GM12878 (cell line): ENCODE data around the gene SLC6A7. TPM values are rescaled to one million over a fixed set of nuclear protein-coding genes. Genes with fewer than 3 reads are reported as not detected.

Experiments used
- ATAC-seq: fragments of 200-7000 bp; cut with Tn5 transposase; 3 replicates; pipeline ENCODE4 v1.9.1; 2020; ENCODE audit warnings: mild to moderate bottlenecking, moderate library complexity
- BruUV-seq: library from RNA; stranded (reverse); fragments of 400-500 nt; replicated peaks from 2 replicates; lab custom pipeline; 2021; lab: Mats Ljungman, UMichigan
- CTCF ChIA-PET: fragments of 300-600 bp; sonication (Branson Sonifier 250); formaldehyde crosslinking; extraction: SDS; loops from one replicate; lab custom pipeline; 2021; ENCODE audit warnings: inconsistent platforms; lab: Yijun Ruan, JAX
- POLR2A ChIA-PET: fragments of 350-600 bp; formaldehyde crosslinking; extraction: SDS; loops from one replicate; lab custom pipeline; 2021; ENCODE audit warnings: inconsistent platforms; lab: Charles Lee
- RAD21 ChIA-PET: fragments of 300-600 bp; sonication (Branson Sonifier 250); formaldehyde crosslinking; loops from one replicate; lab custom pipeline; 2023; ENCODE audit warnings: antibody characterized with exemption; ENCODE audit not compliant: unreplicated experiment; lab: Charles Lee
- SMC1A ChIA-PET: fragments of 300-600 bp; sonication (Branson Sonifier 250); formaldehyde crosslinking; loops from one replicate; lab custom pipeline; 2023; ENCODE audit not compliant: unreplicated experiment, uncharacterized antibody; lab: Charles Lee
- DNase-seq: peaks from one replicate; pipeline ENCODE4 v3.0.0-alpha.2; 2011; ENCODE audit warnings: low read depth, low spot score
- FAIRE-seq: peaks from 3 replicates; lab custom pipeline; 2011; peaks lifted over from hg19 to GRCh38; lab: Jason Lieb, UNC
- H2AFZ ChIP-seq: 2 replicates; pipeline ENCODE4 v1.6.0; 2011; ENCODE audit warnings: low read depth, low read length, control low read depth; ENCODE audit not compliant: control insufficient read depth
- H3K27ac ChIP-seq: 2 replicates; pipeline ENCODE4 v1.5.1; 2011; ENCODE audit warnings: control low read depth; ENCODE audit not compliant: control insufficient read depth, insufficient read depth
- H3K27me3 ChIP-seq, 2 experiments: replicated peaks in 1 of 2; 2 replicates each; pipeline versions ENCODE4 v1.6.0 to v1.6.1; 2011; ENCODE audit warnings: low read length in 1 of 2; ENCODE audit not compliant: control insufficient read depth in 2 of 2, insufficient read depth in 2 of 2
- H3K36me3 ChIP-seq, 2 experiments: 2 replicates each; pipeline ENCODE4 v1.5.1; 2011; ENCODE audit warnings: low read length in 1 of 2; ENCODE audit not compliant: control insufficient read depth in 2 of 2, insufficient read depth in 2 of 2
- H3K4me1 ChIP-seq: 2 replicates; pipeline ENCODE4 v1.6.1; 2011; ENCODE audit warnings: mild to moderate bottlenecking, low read length, moderate library complexity, mixed read lengths; ENCODE audit not compliant: control insufficient read depth, insufficient read depth
- H3K4me2 ChIP-seq: 2 replicates; pipeline ENCODE4 v1.6.0; 2011; ENCODE audit warnings: control low read depth; ENCODE audit not compliant: control insufficient read depth, insufficient read depth
- H3K4me3 ChIP-seq: fragments of 200-600 bp; sonication (generic); 2 replicates; pipeline ENCODE4 v1.5.1; 2016
- H3K79me2 ChIP-seq: 2 replicates; pipeline ENCODE4 v1.6.0; 2011; ENCODE audit warnings: low read length; ENCODE audit not compliant: control insufficient read depth, insufficient read depth
- H3K9ac ChIP-seq: 2 replicates; pipeline ENCODE4 v1.8.0; 2011; ENCODE audit warnings: low read length, control low read depth, mixed read lengths; ENCODE audit not compliant: control insufficient read depth, insufficient read depth
- H3K9me3 ChIP-seq: replicated peaks from 3 replicates; pipeline ENCODE4 v1.5.1; 2011; ENCODE audit warnings: mild to moderate bottlenecking, low read length; ENCODE audit not compliant: control insufficient read depth, insufficient read depth
- H4K20me1 ChIP-seq: 2 replicates; pipeline ENCODE4 v1.6.0; 2011; ENCODE audit not compliant: control insufficient read depth, insufficient read depth
- ATF3 ChIP-seq: IDR thresholded peaks from 2 replicates; pipeline ENCODE4 v1.6.1; 2011; ENCODE audit warnings: low read depth, mild to moderate bottlenecking, low read length, moderate library complexity, borderline replicate concordance; ENCODE audit errors: extremely low read depth
- BACH1 ChIP-seq: fragments of 450-650 bp; IDR thresholded peaks from 2 replicates; pipeline ENCODE4 v1.6.1; 2017; ENCODE audit warnings: mild to moderate bottlenecking, borderline replicate concordance
- BMI1 ChIP-seq: fragments of 450-650 bp; IDR thresholded peaks from 2 replicates; pipeline ENCODE4 v1.6.1; 2016; ENCODE audit warnings: mild to moderate bottlenecking, moderate library complexity, borderline replicate concordance
- BRCA1 ChIP-seq: IDR thresholded peaks from 2 replicates; pipeline ENCODE4 v1.6.1; 2011; ENCODE audit warnings: low read depth, low read length, improper control_type of control experiment
- CREB1 ChIP-seq: IDR thresholded peaks from 2 replicates; pipeline ENCODE4 v1.6.1; 2012; ENCODE audit warnings: low read depth, mild to moderate bottlenecking, inconsistent platforms
- ETV6 ChIP-seq, 2 experiments: fragments of 450-650 bp in 1 of 2; IDR thresholded peaks in 1 of 2; conservative IDR thresholded peaks in 1 of 2; 2 replicates each; pipeline ENCODE4 v1.6.1; 2014; ENCODE audit warnings: antibody characterized with exemption in 1 of 2, borderline replicate concordance in 1 of 2, low read depth in 1 of 2, mild to moderate bottlenecking in 1 of 2, moderate library complexity in 1 of 2
- MYB ChIP-seq: fragments of 150-350 bp; IDR thresholded peaks from 2 replicates; pipeline ENCODE4 v1.6.1; 2014; ENCODE audit warnings: mild to moderate bottlenecking, low read depth, low read length, borderline replicate concordance
- POLR2A ChIP-seq: IDR thresholded peaks from 2 replicates; pipeline ENCODE4 v1.6.1; 2011; ENCODE audit warnings: low read depth, mild to moderate bottlenecking, low read length
- POU2F2 ChIP-seq: IDR thresholded peaks from 3 replicates; pipeline ENCODE4 v1.6.1; 2011; ENCODE audit warnings: low read depth, mild to moderate bottlenecking, low read length, borderline replicate concordance
- RB1 ChIP-seq: fragments of 450-650 bp; formaldehyde crosslinking; IDR thresholded peaks from 2 replicates; pipeline ENCODE4 v1.6.1; 2017; ENCODE audit warnings: mild to moderate bottlenecking, borderline replicate concordance
- RELA ChIP-seq: fragments of 450-650 bp; IDR thresholded peaks from 2 replicates; pipeline ENCODE4 v1.8.0; 2014; ENCODE audit warnings: borderline replicate concordance; ENCODE audit not compliant: partially characterized antibody
- REST ChIP-seq: IDR thresholded peaks from 2 replicates; pipeline ENCODE4 v1.6.1; 2012; ENCODE audit warnings: mild to moderate bottlenecking, low read depth, low read length
- RUNX3 ChIP-seq: IDR thresholded peaks from 2 replicates; pipeline ENCODE4 v1.6.1; 2012; ENCODE audit warnings: low read length, inconsistent platforms
- TBL1XR1 ChIP-seq: IDR thresholded peaks from 2 replicates; pipeline ENCODE4 v1.6.1; 2012; ENCODE audit warnings: low read depth, low read length, improper control_type of control experiment
- ZBED1 ChIP-seq: IDR thresholded peaks from 2 replicates; pipeline ENCODE4 v1.6.1; 2016; ENCODE audit warnings: borderline replicate concordance
- ZBTB11 ChIP-seq: fragments of 450-650 bp; formaldehyde crosslinking; IDR thresholded peaks from 2 replicates; pipeline ENCODE4 v1.5.0; 2022; ENCODE audit warnings: mild to moderate bottlenecking, missing genetic modification characterization
- ZZZ3 ChIP-seq: IDR thresholded peaks from 2 replicates; pipeline ENCODE4 v1.6.1; 2011; ENCODE audit warnings: low read depth; ENCODE audit not compliant: control insufficient read depth, insufficient read length
- whole genome bisulfite sequencing: methylation state at CpG from one replicate; pipeline ENCODE4 v1.1.6; 2016; ENCODE audit warnings: low lambda C conversion rate; ENCODE audit not compliant: insufficient replicate concordance, insufficient coverage; ENCODE audit errors: missing lambda C conversion rate; 5-methylcytosine and 5-hydroxymethylcytosine counted together
- in situ Hi-C: fragments of 300-500 bp; cut with MboI; formaldehyde crosslinking; loops from 9 replicates; pipeline ENCODE4 v1.14.3; 2018; ENCODE audit warnings: mixed read lengths
- intact Hi-C: fragments of 100-400 bp; cut with micrococcal nuclease; formaldehyde crosslinking; loops from one replicate; pipeline ENCODE4 v1.14.2; 2022; ENCODE audit not compliant: unreplicated experiment
- polyA plus RNA-seq, 11 experiments: library from polyadenylated mRNA; depleted of rRNA in 4 of 11; unstranded in 6 of 11; stranded (reverse) in 5 of 11; fragments of >200 nt; fragmentation: Nextera tagmentation in 4 of 11; fragmentation: Illumina TruSeq in 1 of 11; extraction: Ambion mirVana in 4 of 11; extraction: Trizol in 1 of 11; gene quantifications; 1 replicate in 1 of 11; 2 replicates in 10 of 11; pipeline versions ENCODE4 v1.2.1 to v1.2.3, GENCODE V29; 2011 to 2016; ENCODE audit warnings: inconsistent platforms in 2 of 11, missing spikeins in 2 of 11, low read depth in 1 of 11
- total RNA-seq, 4 experiments: library from RNA; depleted of rRNA in 3 of 4; stranded (reverse); fragments of >200 nt in 3 of 4; fragmentation: Illumina TruSeq in 1 of 4; extraction: Trizol in 1 of 4; gene quantifications; 2 replicates each; pipeline versions ENCODE4 v1.2.1 to v1.2.3, GENCODE V29; 2013 to 2021

The SLC6A7 gene
- total and polyA plus RNA-seq, 10 of the 15 experiments (the other 5 are each of a cell fraction or from before 2014, with no cell fraction given), result 0.01 to 0.15 (median 0.06) TPM; not detected in 7

- intact Hi-C loops, result loop anchor here (5.0 to 10.0 kb wide), 2 partner anchors 183 to 585 kb away; no protein-coding TSS in a partner anchor
- POLR2A ChIA-PET, result no interaction called here
Measured at GRCh38 chr5:150219861-150220260, 30.0 kb downstream of the SLC6A7 start.

More at GRCh38 chr5:150219861-150220260, 30.0 kb downstream of the SLC6A7 start:
- FAIRE-seq, result no peak
- no peak overlapping the region for H3K9ac ChIP-seq
- TF ChIP-seq BACH1 (no peak), ZZZ3 (no peak), TBL1XR1 (no peak), ZBTB11 (CRISPR knock-in tag) (no peak), ATF3 (no peak), MYB (no peak), CREB1 (no peak), BRCA1 (no peak), RB1 (no peak), BMI1 (no peak), REST (no peak), POU2F2 (no peak), ETV6 (conservative IDR thresholded peaks at IDR 0.05 in 1 of 2, IDR thresholded peaks at IDR 0.05 in 1 of 2; ENCODE audit: borderline replicate concordance in 1 of 2, low read depth in 1 of 2) (no peak), ZBED1 (no peak), RELA (no peak), POLR2A (no peak), RUNX3 (no peak)
- no peaks in the 10 kb centered on the region for H3K9me3 ChIP-seq
- peaks cover 2 to 4% of the 10 kb centered on the region in 2 experiments; a peak in 3 of 4 replicates for H3K27me3 ChIP-seq
- H3K4me2 ChIP-seq, result no peak overlapping the region
- in situ Hi-C loops, result loop anchor here (5.0 to 10.0 kb wide), 2 partner anchors 93 to 585 kb away; no protein-coding TSS in a partner anchor
- no peaks in the 10 kb centered on the region for H3K36me3 ChIP-seq
- no peak overlapping the region for H3K4me3 ChIP-seq
- ChIA-PET RAD21 (interaction anchor here (1.1 to 1.4 kb wide), 2 partner anchors 98 to 226 kb away, joined by 3 to 4 read pairs; no protein-coding TSS in a partner anchor), SMC1A (interaction anchor here (1.8 to 3.5 kb wide), 2 partner anchors 16 to 90 kb away, joined by 4 to 22 read pairs; no protein-coding TSS in a partner anchor), CTCF (interaction anchor here (1.3 to 4.7 kb wide), 4 partner anchors 13 to 90 kb away, joined by 3 to 30 read pairs (median 12); no protein-coding TSS in a partner anchor)
- DNase-seq, result no peak
- no peak for ATAC-seq
- BruUV-seq, result no TSS peak
- no peak overlapping the region for H3K27ac ChIP-seq
- H2AFZ ChIP-seq, result no peak overlapping the region
- no peaks in the 10 kb centered on the region for H3K4me1 ChIP-seq
- H4K20me1 ChIP-seq, result no peaks in the 10 kb centered on the region
- WGBS, result 15% methylated on average over 2 of the region's 2 CpGs
- no peaks in the 10 kb centered on the region for H3K79me2 ChIP-seq
